NT2/D1 (cell line): ENCODE data around the gene DPT.

Experiments
- SUZ12 ChIP-seq: IDR thresholded peaks from 2 replicates; pipeline ENCODE4 v1.6.1; 2011; ENCODE audit not compliant: insufficient read length, insufficient read depth; ENCODE audit errors: extremely low read depth
- YY1 ChIP-seq: IDR thresholded peaks from 2 replicates; pipeline ENCODE4 v1.6.1; 2011; ENCODE audit not compliant: insufficient read length, insufficient read depth
- ZNF274 ChIP-seq: IDR thresholded peaks from 2 replicates; pipeline ENCODE4 v1.6.1; 2011; ENCODE audit warnings: mild to moderate bottlenecking, low read depth, low read length

GRCh38 chr1:168759077-168759476, 30.1 kb upstream of the DPT start:
- TF ChIP-seq ZNF274 = no peak
- no peak for TF ChIP-seq YY1
- no peak for TF ChIP-seq SUZ12
